Choroid plexus epithelial cell (primary cell): ENCODE measurements around the gene ABCC4.
"Not testable (repeated sequence)": the region's sequence is repeated elsewhere in the genome, so short reads cannot be mapped to it uniquely, and the experiment has no call there.

Experiments used
- DNase-seq: peaks from one replicate; pipeline ENCODE4 v3.0.0-alpha.2; 2010; ENCODE audit warnings: low read depth
- H3K4me3 ChIP-seq: 2 replicates; pipeline ENCODE4 v1.5.1; 2011; ENCODE audit warnings: low read depth, mild to moderate bottlenecking, control low read depth, low read length, moderate library complexity
- CTCF ChIP-seq: conservative IDR thresholded peaks from 2 replicates; pipeline ENCODE4 v1.5.1; 2011; ENCODE audit warnings: low read depth, mild to moderate bottlenecking, control low read depth, inconsistent platforms, low read length, moderate library complexity

ABCC4 gene

DNA sequence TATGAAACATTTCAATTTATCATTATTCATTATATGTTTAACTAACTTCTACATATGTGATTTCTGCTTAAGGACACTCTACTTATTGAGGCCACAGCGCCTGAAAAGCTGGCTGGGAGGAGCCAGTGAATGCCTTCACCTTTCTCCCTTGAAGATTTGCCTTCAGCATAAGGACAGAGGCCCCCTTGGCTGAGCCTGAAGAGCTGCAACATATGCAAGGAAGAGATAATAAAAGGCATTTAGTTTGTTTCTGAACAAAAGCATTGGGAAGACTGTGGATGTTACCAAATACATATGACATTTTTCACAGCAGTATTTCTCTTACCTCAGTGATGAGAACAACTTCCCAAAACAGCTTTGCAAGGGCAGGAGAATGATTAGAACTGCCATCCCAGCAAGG lies 92.1 kb downstream of the ABCC4 start:
- TF ChIP-seq CTCF = no peak
- DNase-seq = no peak
- no peak overlapping the region for H3K4me3 ChIP-seq

- DNase-seq = no peak
- no peak for TF ChIP-seq CTCF
- no peak overlapping the region for H3K4me3 ChIP-seq
Observed at GRCh38 chr13:95207769-95208366, 93.4 kb downstream of the ABCC4 start.

DNA sequence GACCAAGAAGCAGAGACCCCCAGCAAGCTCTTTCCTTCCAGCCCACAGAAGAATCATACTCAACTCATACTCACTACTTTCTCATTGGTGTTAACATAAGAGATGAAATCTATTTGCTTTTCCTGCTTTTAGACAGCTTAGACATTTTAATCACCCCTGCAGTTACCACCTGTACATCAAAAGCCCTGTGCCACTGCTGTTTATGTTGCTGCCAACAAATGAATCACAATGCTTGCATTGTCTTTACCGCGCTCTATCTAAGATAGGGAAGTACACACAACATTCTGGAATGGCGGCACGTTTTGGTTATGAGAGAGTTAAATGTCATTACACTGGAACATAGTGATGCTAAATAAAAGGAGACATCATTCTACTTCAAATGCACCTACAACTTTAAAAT lies 95.1 kb downstream of the ABCC4 start:
- TF ChIP-seq CTCF = no peak
- no peak overlapping the region for H3K4me3 ChIP-seq
- DNase-seq = no peak

DNA sequence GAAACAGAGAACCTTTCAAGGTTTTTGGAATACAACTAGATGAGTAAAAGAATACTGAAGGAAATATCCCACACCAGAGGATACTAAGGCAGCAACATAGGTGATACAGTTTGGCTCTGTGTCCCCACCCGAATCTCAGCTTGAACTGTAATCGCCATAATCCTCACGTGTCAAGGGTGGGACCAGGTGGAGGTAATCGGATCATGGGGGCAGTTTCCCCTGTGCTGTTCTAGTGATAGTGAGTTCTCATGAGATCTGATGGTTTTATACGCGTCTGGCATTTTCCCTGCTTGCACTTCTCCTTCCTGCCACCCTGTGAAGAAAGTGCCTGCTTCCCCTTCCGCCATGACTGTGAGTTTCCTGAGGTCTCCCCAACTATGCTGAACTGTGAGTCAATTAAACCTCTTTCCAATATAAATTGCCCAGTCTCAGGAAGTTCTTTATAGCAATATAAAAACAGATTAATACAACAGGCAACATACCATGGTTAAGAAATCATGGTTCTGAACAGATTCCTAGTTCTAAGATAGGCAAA lies 97.0 kb downstream of the ABCC4 start:
- no peak for DNase-seq
- TF ChIP-seq CTCF = no peak
- H3K4me3 ChIP-seq = no peak overlapping the region

GRCh38 chr13:95201814-95202651 lies 99.2 kb downstream of the ABCC4 start:
- DNase-seq = peak; percentile 7
- TF ChIP-seq CTCF = no peak
- no peak overlapping the region for H3K4me3 ChIP-seq

DNA sequence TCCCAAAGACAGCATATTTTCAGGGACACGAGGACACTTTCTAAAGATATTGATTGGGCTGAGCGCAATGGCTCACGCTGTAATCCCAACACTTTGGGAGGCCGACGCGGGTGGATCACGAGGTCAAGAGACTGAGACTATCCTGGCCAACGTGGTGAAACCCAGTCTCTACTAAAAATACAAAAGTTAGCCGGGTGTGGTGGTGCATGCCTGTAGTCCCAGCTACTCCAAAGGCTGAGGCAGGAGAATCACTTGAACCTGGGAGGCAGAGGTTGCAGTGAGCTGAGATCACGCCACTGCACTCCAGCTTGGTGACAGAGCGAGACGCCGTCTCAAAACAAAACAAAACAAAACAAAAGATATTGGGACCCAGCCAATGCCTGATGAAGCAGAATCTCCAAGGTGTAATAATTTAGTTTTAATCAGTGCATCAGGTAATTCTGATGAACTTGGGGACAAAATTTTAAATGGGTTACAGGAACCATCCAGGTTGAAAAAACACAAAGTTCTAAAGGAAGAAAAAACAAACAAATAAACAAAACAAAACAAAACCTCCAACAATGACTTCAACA lies 100.8 kb downstream of the ABCC4 start:
- not testable (repeated sequence) for DNase-seq, H3K4me3 ChIP-seq

DNA sequence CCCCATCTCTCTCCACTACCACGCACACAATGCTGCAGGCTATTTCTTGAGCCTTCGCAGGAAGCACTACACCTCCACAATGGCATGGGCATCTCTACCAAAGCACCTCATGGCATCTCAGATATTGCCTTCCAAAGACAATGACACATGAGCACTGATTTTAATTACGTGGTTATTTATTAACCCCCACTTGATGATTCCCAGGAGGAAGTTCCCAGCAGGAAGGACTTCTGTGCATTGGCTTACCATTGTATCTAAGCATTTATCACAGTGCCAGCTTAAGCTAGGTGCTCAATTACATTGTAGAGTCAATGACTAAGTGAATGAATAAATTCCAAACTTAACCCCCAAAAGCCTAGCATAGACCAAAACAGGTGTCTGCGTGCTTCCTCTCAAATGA lies 101.4 kb downstream of the ABCC4 start:
- H3K4me3 ChIP-seq = no peak overlapping the region
- no peak for DNase-seq
- TF ChIP-seq CTCF = no peak

DNA sequence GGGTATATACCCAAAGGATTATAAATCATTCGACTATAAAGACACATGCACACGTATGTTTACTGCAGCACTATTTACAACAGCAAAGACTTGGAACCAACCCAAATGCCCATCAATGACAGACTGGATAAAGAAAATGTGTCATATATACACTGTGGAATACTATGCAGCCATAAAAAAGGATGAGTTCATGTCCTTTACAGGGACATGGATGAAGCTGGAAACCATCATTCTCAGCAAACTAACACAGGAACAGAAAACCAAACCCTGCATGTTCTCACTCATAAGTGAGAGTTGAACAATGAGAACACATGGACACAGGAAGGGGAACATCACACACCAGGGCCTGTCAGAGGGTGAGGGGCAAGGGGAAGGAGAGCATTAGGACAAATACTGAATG lies 102.6 kb downstream of the ABCC4 start:
- not testable (repeated sequence) for DNase-seq, H3K4me3 ChIP-seq
